Measurements from ENCODE around the gene SESTD1.

DNA sequence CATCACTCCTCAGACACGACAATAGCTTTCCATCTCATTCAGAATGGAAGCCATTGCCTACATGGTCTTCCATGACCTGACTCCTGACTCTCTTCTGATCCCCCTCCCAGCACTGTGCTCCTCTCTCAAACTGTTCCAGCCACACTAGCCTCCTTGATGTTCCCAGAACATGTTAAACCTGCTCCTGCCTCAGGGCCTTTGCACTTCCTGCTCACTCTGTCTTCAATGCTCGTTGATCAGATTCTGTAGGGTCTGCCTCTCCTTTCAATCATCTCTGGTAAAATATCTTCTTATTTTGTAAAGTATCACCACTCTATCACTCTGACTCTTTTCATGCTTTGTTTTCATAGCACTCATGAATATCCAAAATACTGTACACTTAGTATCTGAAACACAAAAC lies 84.9 kb downstream of the SESTD1 start:
- TF ChIP-seq, protein P1, sequence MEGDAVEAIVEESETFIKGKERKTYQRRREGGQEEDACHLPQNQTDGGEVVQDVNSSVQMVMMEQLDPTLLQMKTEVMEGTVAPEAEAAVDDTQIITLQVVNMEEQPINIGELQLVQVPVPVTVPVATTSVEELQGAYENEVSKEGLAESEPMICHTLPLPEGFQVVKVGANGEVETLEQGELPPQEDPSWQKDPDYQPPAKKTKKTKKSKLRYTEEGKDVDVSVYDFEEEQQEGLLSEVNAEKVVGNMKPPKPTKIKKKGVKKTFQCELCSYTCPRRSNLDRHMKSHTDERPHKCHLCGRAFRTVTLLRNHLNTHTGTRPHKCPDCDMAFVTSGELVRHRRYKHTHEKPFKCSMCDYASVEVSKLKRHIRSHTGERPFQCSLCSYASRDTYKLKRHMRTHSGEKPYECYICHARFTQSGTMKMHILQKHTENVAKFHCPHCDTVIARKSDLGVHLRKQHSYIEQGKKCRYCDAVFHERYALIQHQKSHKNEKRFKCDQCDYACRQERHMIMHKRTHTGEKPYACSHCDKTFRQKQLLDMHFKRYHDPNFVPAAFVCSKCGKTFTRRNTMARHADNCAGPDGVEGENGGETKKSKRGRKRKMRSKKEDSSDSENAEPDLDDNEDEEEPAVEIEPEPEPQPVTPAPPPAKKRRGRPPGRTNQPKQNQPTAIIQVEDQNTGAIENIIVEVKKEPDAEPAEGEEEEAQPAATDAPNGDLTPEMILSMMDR (IDR thresholded peaks at IDR 0.05; ENCODE audit: poor library complexity, severe bottlenecking): no peak
- TF ChIP-seq TAF1 (IDR thresholded peaks at IDR 0.05; ENCODE audit: low read depth) (no peak), EZH2 (IDR thresholded peaks at IDR 0.05; ENCODE audit: borderline replicate concordance, insufficient read depth, low read length, poor library complexity, severe bottlenecking) (no peak), SMC3 (conservative IDR thresholded peaks at IDR 0.05; ENCODE audit: poor library complexity) (no peak), MXI1 (conservative IDR thresholded peaks at IDR 0.05; ENCODE audit: poor library complexity, severe bottlenecking) (no peak), EP300 (conservative IDR thresholded peaks at IDR 0.05; ENCODE audit: poor library complexity, severe bottlenecking) (no peak), POLR2AphosphoS5 (IDR thresholded peaks at IDR 0.05) (no peak)
- TF ChIP-seq, protein P2, sequence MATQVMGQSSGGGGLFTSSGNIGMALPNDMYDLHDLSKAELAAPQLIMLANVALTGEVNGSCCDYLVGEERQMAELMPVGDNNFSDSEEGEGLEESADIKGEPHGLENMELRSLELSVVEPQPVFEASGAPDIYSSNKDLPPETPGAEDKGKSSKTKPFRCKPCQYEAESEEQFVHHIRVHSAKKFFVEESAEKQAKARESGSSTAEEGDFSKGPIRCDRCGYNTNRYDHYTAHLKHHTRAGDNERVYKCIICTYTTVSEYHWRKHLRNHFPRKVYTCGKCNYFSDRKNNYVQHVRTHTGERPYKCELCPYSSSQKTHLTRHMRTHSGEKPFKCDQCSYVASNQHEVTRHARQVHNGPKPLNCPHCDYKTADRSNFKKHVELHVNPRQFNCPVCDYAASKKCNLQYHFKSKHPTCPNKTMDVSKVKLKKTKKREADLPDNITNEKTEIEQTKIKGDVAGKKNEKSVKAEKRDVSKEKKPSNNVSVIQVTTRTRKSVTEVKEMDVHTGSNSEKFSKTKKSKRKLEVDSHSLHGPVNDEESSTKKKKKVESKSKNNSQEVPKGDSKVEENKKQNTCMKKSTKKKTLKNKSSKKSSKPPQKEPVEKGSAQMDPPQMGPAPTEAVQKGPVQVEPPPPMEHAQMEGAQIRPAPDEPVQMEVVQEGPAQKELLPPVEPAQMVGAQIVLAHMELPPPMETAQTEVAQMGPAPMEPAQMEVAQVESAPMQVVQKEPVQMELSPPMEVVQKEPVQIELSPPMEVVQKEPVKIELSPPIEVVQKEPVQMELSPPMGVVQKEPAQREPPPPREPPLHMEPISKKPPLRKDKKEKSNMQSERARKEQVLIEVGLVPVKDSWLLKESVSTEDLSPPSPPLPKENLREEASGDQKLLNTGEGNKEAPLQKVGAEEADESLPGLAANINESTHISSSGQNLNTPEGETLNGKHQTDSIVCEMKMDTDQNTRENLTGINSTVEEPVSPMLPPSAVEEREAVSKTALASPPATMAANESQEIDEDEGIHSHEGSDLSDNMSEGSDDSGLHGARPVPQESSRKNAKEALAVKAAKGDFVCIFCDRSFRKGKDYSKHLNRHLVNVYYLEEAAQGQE (IDR thresholded peaks at IDR 0.05; ENCODE audit: borderline replicate concordance): no peak

All from neural cell (in vitro differentiated cells).